Pulmonary artery endothelial cell (primary cell): Measurements from ENCODE around the gene CCM2. TPM values are rescaled to one million over a fixed set of nuclear protein-coding genes. Genes with fewer than 3 reads are reported as not detected.
"Not testable (repeated sequence)": the region's sequence is repeated elsewhere in the genome, so short reads cannot be mapped to it uniquely, and the experiment has no call there.

Source experiments
- DNase-seq: peaks from one replicate; pipeline ENCODE4 v3.0.0-alpha.2; 2011; ENCODE audit warnings: low read depth, low spot score
- total RNA-seq: library from RNA; depleted of rRNA; stranded (reverse); fragments of >200 nt; gene quantifications from 2 replicates; pipeline ENCODE4 v1.2.3, GENCODE V29; 2014

CCM2 gene
- total RNA-seq, 1 donor from 2014 or later, result 74.8 TPM

DNA sequence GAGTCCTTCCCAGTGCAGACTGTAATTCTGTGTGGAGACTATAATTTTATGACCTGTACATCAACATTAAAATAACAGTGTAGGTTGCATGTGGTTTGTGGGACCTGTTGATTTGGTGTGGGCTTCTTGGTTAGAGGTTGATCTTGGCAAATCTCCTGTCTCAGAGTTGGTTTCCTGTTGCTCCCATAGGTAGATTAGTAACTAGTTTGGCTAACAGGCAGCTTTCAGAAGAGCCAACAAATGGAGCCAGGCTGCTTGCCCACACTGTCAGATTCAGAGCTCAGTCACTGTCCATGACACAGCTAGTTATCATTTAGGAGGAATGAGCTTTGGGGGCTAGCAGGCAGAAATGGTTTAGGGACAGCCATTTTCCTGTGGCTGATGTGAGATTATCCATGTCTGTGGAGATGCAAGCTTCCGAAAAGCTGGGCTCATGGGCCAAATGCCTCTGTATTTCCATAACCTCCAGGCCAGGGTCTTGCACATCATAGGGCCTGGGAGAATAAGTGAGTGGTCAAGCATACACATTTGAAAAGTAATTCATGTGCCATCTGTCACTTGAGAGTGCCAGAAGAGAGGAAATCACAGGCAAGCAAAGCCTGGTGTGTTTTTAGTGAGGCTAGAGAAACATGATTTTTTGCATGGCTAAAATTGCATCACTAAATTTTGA, 33.4 kb downstream of the CCM2 start:
- no peak for DNase-seq

DNA sequence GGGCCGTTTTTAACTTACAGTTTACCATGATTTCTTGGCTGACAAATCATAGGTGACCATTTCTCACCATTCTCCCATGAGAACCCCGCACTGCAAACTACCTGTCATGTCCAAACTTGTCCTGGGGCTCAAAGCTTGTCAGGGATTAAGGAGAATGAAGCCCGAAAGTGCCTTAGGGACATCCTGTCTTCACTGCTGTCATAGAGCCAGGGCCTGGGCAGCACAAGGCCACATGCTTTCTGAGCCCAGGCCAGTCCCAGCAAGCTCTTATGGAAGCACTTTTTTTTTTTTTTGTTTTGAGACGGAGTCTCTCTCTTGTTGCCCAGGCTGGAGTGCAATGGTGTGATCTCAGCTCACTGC, 33.9 kb downstream of the CCM2 start:
- no peak for DNase-seq

DNA sequence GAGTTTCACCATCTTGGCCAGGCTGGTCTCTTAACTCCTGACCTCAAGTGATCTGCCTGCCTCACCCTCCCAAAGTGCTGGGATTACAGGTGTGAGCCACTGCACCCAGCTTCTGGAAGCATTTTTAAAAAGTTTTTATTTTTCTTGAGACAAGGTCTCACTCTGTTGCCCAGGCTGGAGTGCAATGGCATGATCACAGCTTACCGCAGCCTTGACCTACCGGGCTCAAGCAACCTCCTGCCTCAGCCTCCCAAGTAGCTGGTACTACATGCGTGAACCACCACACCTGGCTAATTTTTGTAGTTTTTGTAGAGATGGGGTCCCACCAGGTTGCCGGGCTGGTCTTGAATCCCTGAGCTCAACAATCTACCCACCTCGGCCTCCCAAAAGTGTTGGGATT, 34.7 kb downstream of the CCM2 start:
- not testable (repeated sequence) for DNase-seq

DNA sequence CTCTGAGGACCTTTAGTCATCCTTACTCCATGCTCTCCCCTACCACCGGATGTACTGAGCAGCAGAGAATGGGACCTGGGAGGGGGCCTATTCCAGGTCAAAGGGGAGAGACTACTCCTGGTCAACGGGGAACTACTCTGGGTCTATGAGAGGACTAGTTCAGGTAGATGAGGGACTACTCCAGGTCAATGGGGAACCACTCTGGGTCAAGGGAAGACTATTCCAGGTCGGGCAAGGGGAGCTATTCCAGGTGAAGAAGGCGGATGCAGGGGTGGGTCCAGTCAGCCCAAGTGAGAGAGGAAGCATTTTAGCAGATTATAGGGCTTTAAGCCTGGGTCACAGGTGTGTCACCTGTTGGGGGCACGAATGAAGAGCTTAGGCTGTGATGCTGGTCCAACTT, 35.4 kb downstream of the CCM2 start:
- no peak for DNase-seq

DNA sequence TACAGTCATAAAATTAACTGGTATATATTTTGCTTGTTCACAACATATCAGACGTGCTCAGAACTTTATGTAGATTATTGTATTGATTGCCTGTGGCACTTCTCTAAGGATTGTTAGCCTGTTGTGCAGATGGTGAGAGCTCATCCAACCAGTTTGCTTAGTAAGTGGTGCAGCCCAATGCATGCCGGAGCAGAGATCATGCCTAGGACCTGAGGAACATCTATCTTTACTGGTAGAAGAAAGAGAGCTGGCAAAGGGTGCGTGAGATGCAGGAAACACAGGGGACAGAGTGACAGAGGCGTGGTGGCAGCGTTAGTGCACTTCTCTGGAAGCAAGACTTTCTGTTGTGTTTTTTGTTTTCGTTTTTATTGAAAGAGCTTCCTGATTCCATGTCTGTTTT, 35.9 kb downstream of the CCM2 start:
- no peak for DNase-seq

DNA sequence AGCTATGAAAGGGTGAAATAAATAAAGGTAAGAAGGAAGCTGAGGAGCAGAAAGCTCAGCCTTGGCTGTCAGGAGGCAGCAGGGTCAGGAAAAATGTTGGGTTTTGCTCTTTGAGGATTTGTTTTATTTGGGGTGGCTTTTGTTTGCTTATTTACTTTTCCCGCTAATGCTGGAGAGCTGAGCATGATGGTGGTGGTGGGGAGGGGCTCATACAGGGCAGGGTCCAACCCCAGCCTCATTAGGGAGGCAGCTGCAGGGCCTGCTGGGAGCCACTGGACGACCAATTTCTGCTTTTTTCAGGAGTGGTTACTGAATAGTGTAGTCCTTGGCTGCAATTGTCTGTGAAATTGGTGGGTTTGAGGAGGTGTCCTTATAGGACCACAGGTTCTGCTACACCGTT, 36.3 kb downstream of the CCM2 start:
- no peak for DNase-seq

DNA sequence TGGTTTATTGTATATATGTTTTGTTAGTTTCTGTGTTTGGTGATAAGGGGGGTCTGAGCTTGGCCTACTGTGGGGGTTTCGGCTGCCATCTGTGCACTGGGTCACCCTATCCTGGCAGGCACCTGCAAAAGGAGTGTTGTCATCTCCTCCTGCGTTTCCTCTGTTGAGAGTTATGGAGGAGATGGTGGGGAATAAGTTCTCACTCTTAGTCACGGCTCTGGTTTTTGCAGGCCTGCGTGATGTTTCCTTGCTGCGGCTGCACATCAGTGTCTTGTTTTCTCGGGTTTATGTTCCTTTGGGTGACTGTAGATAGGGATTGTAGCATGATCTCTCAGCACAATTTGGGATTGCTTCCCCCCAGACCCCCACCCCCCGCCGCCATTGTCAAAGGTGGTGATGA, 36.8 kb downstream of the CCM2 start:
- DNase-seq, result no peak

DNA sequence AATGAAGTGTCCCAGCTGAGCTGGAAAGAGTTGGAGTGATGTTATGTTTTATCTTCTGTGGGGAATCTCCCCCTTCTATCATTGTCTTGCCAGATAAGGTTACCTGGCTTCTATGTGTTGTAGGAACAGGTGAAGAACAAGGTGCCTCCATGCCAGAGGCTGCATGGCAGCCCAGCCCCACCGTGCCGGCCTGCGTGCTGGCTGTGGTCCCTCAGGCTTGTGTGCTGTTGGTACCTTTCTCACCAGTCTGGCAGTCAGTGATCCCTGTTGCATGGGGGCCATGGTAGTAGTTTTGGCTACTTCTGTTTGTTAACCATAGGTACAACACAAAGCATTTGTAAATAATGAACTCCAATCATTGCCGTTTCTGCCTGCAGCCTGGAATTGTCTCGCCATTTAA, 37.9 kb downstream of the CCM2 start:
- no peak for DNase-seq

DNA sequence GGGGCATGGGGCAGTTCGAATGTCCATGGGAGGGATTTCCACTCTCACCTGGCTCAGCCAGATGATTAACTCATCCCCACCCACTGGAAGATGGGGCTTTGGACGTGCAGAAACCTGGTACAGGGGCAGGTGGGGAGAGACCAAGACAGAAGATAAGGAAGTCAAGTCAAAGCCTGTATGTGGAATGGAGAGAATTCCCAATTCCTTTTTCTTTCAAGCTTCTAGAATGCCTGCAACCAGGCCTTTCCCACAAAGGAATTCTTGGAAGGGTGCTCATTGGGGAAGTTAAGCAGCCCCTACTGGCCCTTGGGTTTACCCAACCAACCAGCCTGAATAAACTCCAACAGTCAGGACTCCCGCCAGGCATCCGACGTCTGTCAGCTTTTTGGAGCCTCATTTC, 39.1 kb downstream of the CCM2 start:
- DNase-seq, result no peak

DNA sequence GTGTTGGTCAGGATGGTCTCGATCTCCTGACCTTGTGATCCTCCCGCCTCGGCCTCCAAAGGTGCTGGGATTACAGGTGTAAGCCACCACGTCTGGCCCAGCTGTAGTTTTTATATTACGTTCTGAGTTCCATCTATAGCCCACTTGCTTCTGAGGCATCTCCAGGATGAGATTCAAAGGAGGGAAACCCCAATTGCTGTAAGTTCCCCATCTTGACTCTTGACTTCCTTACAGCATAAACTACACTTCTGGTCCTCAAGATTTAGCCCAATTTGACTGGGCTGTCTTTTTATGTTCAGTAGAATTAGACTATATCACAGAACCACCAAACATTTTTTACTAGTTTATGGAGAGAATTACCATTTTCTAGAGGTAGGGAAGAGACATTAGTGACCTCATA, 44.3 kb downstream of the CCM2 start:
- DNase-seq, result no peak

DNA sequence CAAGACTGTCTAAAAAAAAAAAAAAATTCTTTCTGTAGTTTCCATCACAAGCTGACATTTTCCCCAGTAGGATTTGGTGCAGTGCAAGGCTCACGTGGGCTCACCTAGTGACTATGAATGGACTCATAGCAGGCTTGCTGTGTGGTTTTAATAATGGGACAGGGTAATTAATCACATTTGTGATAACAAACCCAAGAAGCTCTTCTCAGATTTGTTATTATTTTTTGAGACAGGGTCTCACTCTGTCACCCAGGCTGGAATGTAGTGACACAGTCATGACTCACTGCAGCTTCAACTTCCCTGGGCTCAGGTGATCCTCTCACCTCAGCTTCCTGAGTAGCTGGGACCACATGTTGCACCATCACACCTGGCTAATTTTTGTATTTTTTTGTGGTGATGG, 48.7 kb downstream of the CCM2 start:
- DNase-seq, result no peak

DNA sequence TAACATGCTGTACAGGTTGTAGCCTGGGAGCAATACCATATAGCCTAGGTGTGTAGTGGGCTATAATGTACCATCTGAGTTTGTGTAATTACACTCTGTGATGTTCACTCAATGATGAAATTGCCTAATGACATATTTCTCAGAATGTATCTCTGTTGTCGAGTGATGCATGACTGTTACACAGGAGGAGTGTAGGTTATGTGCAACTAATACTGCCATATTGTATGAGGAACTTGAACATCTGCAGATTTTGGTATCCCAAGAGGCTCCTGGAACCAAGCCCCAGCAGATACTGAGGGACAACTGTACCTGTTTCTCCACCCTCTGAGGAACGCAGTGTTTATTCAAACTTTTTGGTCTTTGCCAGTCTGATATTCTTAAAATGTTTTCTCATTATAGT, 50.2 kb downstream of the CCM2 start:
- no peak for DNase-seq

DNA sequence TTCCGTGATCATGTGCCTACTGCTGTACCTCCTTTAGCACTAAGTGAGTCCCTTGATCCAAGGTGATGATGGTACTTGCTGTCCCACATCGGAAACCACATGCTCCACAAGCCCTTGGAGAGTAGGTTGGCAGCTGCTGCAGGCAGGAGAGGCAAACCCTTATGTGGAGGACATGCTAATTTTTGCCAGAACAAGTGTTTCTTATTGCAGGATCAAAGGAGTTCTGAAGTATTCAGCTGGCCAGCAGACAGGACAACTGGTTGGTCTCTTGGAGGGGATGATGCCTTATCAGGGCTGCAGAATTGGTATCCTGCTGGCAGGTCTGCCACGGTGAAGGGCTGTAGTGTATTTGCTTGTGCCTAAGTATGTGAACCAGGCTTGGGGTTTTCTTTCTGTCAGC, 52.0 kb downstream of the CCM2 start:
- no peak for DNase-seq

DNA sequence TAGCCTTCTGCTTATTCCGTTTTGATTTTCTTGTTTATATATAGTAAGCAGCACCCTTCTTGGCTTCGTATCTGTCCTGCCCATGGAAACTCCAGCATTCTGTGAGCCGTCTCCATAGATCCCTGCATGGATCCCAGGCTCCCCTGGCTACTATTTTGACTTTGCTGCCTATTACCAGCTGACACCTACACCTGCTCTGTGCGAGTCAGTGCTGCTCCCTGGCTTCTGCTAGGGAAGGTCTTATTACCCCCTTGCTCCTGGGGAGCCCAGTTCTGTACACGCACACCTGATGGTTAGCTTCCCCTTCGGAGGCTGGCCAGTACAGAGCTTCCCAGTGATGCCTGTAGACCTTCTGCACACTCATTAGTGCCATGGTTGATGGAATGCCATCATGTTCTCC, 53.4 kb downstream of the CCM2 start:
- no peak for DNase-seq

DNA sequence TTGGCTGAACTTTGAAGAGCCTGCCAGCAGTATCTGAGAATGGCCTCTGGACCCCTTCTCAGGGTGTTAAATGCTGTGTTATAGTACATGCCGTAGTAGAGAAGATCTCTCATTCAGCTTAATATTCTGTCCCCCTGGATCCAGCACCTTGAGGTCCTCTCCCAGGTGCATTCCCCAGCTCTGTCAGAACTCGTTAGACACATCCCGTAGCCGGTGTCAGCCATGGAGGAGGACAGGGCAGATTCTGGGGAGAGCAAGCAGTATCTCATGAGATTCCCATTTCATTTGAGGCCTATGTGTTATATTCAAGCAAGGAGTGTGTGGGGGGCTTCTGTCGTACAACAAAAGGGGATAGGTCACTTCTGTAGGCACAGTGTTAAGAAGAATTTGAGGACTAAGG, 53.9 kb downstream of the CCM2 start:
- DNase-seq, result no peak

DNA sequence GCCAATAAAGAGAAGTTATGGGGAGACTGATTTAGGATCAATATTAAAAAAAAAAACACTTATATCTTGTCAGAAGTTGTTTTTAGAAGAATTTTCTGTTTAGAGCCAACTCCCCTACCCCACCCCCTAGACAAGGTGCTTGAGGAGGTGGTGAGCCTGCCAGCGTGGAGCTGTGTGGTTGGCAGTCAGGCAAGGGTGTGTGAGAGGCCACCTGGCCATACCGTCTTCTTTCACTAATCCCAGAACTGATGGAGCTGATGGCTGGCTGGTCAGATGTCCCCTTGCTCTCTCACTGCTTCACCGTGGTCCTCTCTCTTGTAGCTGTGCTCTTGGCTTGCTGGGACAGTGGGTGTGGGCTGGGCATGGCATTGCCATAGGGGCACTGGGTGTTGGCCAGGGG, 54.4 kb downstream of the CCM2 start:
- DNase-seq, result no peak

DNA sequence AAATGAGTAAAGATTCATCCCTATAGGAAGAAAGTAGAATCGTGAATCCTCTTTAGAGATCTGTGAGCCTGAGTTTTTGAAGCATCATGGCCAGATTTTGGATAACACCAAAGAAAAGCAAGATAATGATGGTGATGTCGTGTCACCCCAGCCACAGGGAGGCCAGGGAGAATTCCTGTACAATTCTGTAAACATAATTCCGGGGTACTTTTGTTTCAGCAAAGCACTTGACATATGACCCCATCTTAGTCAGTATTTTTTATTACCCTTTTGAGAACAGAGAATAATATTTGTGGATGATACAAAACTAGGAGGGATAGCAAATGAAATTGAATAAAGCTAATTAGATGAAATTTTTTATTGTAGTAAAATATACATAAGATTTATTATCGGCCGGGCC, 55.0 kb downstream of the CCM2 start:
- no peak for DNase-seq

DNA sequence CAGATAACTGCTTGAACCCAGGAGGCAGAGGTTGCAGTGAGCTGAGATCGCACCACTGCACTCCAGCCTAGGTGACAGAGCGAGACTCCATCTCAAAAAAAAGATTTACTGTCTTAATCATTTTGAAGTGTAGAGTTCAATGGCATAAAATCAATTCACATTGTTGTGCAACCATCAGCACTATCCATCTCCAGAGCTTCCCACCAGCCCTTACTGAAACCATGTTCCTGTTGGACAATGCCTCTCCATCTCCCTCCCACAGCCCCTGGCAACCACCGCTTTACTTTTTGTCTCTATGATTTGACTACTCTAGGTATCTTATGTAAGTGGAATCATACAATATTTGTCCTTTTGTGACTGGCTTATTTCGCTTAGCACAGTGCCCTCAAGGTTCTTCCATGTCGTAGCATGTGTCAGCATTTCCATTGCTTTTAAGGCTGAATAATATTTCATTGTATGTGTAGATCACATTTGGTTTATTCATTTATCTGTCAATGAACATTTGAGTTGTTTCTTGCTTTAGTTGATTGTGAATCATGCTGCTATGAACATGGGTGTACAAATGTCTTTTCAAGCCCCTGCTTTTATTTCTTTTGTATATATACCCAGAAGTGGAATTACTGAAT, 55.7 kb downstream of the CCM2 start:
- no peak for DNase-seq

DNA sequence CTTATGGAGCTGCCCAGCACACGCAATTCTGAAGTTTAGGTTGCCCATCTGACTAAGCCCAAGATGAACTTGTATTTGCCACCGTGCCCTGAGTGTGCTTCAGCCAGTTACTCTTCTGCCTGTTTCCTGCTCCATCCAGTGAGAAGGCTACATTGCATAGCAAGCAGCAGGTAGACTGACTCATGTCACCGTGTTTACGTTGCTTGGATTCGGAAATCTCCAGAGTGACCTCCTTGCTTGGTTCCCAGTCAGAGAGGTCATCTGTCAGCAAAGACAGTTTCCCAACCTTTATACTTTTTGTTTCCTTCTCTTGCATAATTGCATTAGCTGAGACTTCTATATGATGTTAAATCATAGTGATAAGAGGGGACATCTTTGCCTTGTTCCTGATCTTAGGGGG, 57.9 kb downstream of the CCM2 start:
- no peak for DNase-seq

DNA sequence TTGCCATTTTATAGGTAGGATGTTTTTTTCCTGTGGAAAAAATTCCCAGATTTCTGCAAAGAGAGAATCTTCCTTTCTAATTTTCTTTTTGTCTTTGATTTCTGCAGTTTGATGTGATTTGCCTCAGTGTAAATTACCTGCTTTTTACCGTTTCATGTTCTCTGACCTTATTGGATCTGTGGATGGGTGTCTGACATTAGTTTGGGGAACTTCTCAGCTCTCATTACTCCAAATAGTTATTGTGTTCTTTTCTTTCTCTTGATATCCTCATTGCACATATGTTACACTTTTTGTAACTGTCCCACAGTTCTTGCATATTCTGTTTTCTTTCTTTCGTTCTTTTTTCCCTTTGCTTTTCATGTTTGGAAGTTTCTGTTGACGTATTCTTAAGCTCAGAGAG, 60.3 kb downstream of the CCM2 start:
- no peak for DNase-seq

DNA sequence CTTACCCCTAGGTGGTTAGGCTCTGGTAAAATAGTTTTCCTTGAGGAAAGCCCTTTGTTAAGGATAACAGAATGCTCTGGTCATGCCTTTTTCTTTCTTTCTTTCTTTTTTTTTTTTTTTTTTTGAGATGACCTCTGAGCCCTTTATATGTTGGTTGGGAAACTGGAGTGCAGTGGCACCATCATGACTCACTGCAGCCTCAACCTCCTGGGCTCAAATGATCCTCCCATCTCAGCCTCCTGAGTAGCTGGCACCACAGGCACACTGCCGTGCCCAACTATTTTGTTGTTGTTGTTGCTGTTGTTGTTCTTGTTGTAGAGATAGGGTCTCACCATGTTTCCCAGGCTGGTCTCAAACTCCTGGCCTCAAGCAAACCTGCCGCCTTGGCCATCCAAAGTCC, 61.4 kb downstream of the CCM2 start:
- DNase-seq, result no peak

DNA sequence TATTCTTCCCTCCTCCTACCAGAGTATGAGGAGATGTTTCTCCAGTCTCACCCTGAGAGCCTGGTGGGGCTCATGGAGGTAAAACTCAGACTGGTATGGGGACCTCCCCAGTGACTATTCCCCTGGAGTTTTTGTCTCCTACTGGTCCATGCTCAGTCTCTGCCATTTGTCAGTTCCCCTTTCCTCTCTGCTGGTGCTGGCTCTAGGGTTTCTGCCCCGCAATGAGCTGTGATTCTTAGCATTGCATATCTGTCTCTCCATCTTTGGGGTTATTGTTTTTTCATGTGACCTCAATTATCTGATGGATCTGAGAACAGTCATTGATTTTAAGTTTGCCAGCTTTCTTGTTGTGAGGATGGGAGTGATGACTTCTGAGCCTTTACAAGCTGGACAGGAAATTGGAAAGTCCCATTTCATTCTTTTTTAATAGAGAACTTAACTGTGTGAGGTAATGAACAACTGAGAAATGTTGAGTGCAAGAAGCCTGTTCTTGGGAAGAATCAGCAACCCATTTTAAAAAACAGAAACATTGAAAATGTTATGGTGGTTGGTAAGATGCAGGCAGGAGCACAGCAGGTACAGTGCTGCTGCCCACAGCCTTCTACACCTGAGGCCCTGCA, 61.9 kb downstream of the CCM2 start:
- no peak for DNase-seq

DNA sequence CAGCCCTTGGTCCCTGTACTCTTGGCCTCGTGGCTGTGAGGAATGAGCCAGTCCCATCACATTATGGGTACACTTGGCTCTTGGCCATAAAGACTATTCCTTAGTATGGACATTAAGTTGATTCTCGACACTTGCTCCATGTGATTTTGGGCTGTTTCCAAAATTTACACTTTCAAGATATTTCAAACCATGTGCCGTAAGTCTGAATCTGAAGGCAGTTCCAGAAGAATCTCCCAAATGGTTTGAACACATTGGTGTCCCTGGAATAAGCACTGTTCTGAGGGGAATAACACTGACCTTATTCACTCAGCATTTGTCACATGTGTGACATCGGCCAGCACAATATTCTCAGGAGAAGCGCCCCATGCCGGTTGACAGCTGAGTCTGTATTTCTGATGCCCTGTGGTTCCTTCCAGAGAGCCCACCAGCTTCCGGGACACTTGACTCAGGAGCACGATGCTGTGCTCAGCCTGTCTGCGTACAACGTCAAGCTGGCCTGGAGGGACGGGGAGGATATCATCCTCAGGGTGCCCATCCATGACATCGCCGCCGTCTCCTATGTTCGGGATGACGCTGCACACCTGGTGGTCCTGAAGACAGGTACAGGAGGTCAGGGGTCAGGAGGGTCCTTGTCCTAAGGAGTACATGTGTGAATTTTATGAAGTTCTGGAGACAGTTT, 64.2 kb downstream of the CCM2 start:
- DNase-seq, result no peak
